CD4-positive, alpha-beta T cell treated with Interleukin-21 for 1 hour (primary cell): ENCODE measurements around the gene GLMP.

Experiments used
- DNase-seq: peaks from one replicate; pipeline ENCODE4 v3.0.0-alpha.2; 2020

GLMP gene

GRCh38 chr1:156247460-156248322, 47.8 kb downstream of the GLMP start, which contains the start of gene PAQR6:
PAQR6 (minus strand) TSS chr1:156248056; CDS start chr1:156246731, 1,325 bp downstream.
- DNase-seq: no peak

DNA sequence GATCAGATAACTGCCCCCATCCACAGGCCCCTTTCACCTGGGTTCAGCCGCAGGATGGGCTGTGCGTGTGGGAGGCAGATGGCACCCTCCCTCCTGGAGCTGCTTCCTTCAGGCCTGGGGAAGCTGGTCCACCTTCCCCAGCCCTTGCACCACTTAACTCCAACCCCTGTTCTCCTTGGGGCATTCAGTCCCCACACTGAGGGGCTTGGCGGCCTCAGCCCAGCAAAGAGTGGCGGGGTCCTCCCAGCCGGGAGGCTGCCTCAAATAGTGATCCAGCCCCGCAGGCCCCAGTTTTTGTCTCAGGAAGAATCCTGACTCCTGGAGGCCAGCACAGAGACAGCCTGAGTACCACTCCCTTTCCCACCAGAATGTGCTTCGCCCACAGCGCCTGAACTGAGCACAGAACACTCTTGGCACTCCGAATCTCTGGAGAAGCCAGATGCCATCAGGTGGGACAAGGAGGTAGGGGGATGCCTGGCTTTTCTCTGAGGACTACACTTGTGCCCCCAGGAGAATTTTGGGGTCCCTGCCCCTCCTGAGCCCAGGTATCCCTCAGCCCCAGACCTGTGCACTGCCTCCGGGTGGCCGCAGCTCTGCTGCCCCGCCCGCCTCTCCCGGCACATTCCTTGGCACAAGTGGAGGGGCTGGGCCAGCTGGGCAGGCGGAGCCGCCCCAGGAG, 48.6 kb downstream of the GLMP start:
- DNase-seq: no peak

DNA sequence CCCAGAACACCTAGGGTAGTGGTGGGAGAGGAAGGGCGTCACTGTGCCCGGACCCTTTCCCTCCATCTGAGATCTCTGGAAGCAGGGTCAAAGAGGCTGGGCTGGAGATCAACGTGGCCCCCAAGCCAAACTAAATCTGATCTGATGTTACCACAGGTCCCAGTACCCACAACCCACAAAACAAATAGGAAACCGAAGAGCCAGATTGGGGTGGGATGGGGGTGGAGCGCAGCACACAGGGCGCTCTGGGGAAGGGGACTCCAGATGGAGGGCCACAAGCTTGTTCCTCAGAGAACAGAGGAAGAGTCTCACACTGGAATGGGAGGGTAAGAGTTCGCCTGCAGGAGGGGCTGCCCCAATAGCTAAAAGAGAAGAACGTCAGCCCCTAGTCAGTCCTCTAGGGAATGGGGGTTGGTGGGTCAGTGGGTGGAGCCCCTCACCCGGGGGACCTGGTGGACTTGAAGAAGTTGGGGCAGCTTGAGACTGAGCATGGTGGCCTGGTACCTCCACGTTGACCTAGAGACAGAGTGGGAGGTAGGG, 49.2 kb downstream of the GLMP start:
- no peak for DNase-seq

- DNase-seq: peak; percentile 46
Observed at GRCh38 chr1:156245451-156246232, 49.8 kb downstream of the GLMP start.

GRCh38 chr1:156244712-156245111, 50.8 kb downstream of the GLMP start:
- DNase-seq: no peak

- DNase-seq: no peak
Observed at GRCh38 chr1:156244126-156244525, 51.4 kb downstream of the GLMP start.

DNA sequence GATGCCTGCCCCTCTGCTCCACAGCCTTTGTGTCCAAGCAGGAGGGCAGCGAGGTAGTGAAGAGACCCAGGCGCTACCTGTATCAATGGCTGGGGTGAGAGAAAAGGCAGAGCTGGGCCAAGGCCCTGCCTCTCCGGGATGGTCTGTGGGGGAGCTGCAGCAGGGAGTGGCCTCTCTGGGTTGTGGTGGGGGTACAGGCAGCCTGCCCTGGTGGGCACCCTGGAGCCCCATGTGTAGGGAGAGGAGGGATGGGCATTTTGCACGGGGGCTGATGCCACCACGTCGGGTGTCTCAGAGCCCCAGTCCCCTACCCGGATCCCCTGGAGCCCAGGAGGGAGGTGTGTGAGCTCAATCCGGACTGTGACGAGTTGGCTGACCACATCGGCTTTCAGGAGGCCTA, 52.7 kb downstream of the GLMP start:
- DNase-seq: no peak
